GM12874 (cell line): ENCODE measurements around the gene DENND1A.

Experiments
- TF ChIP-seq, protein P1 (sequence below): IDR thresholded peaks from 2 replicates; pipeline ENCODE4 v1.5.1; 2011; ENCODE audit warnings: low read depth, mild to moderate bottlenecking, control low read depth, low read length, moderate library complexity; ENCODE audit not compliant: insufficient read depth

DENND1A gene

DNA sequence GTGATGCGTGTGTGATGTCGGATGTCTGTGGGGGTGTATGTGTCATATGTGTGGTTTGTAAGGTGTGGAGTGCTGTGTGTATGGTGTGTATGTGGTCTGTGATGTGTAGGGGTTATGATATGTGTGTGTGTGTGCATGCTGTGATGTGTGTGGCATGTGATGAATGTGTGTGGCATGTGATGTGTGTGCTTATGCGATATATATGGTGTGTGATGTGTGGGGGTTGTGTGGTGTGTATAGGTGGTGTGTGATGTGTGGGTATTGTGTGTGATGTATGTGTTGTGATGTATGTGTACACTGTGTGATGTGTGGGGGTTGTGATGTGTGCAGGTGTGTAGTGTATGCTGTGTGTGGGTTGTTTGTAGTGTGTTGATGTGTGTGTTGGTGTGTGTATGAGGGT is 583.1 kb downstream of the DENND1A start:
- TF ChIP-seq, protein P1, sequence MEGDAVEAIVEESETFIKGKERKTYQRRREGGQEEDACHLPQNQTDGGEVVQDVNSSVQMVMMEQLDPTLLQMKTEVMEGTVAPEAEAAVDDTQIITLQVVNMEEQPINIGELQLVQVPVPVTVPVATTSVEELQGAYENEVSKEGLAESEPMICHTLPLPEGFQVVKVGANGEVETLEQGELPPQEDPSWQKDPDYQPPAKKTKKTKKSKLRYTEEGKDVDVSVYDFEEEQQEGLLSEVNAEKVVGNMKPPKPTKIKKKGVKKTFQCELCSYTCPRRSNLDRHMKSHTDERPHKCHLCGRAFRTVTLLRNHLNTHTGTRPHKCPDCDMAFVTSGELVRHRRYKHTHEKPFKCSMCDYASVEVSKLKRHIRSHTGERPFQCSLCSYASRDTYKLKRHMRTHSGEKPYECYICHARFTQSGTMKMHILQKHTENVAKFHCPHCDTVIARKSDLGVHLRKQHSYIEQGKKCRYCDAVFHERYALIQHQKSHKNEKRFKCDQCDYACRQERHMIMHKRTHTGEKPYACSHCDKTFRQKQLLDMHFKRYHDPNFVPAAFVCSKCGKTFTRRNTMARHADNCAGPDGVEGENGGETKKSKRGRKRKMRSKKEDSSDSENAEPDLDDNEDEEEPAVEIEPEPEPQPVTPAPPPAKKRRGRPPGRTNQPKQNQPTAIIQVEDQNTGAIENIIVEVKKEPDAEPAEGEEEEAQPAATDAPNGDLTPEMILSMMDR, result no peak

DNA sequence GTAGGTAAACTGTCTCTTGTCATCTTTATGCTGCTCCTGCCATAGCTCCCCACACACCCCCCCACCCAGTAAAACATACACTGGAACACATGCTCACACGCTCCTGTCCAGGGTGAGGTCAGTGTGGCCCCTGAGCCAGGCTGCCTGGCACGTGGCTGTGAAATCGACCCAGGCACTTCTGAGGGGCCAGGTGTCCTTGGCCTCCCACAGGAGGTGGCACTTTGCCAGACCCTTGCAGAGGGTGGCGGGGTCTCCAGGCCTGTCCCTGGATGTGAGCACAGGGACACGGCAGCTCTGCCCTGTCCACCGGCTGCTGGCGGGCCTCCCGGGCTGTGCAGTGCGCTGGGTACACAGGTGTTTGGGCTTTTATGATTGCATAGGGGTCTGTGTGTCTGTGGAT is 583.9 kb downstream of the DENND1A start:
- TF ChIP-seq, protein P1, result no peak

DNA sequence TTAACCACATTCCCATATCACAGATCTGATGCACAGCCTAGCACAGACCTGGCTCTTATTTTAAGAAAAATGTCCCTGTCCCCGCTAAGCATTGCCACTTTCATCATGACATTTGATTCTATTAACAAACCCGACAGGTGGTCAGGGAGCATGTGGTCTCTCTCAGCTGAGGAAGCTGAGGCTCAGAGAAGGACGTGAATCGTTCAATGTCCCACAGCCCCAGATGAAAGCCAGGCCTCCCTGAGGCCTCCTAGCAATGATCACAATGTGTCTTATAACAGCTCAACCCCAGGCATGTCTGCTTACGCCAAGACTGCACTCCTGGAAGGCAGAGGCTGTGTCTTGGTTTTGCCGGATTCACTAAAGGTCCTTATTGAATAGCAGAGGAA is 584.4 kb downstream of the DENND1A start:
- TF ChIP-seq, protein P1, result no peak

DNA sequence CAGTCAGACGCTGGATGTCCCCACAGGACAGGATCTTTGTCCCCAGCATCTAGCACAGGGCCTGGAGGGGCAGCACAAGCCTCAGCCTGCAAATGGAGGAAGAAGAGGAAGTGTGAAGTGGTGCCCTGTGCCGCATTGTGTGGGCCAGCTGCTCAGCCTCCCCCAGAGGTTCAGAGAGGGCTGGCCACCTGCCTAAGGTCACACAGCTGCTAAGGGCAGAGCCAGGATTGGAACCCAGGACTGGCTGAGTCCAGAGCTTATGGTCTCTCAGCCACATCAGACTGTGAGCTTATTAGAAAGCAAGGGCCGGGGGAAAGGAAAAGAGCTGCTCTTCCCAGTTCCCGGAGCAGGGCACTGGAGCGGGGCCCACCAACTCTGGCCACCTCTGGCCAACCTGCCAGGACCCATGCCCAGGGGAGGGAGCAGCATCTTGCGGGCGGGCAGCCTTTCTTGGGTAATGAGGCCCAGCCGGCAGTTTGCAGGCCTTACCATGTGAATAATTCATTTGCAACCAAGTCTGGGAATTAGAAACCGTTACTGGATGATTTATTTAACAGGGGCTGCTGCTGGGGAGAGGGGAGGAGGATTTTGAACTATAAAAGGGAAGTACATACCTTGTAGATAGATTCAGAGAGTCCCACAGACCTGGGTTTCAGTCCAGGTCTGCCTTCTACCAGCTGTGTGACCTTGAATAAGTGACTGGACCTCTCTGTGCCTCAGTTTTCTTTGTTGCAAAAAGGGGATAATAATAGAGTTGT is 585.6 kb downstream of the DENND1A start:
- TF ChIP-seq, protein P1, result no peak

DNA sequence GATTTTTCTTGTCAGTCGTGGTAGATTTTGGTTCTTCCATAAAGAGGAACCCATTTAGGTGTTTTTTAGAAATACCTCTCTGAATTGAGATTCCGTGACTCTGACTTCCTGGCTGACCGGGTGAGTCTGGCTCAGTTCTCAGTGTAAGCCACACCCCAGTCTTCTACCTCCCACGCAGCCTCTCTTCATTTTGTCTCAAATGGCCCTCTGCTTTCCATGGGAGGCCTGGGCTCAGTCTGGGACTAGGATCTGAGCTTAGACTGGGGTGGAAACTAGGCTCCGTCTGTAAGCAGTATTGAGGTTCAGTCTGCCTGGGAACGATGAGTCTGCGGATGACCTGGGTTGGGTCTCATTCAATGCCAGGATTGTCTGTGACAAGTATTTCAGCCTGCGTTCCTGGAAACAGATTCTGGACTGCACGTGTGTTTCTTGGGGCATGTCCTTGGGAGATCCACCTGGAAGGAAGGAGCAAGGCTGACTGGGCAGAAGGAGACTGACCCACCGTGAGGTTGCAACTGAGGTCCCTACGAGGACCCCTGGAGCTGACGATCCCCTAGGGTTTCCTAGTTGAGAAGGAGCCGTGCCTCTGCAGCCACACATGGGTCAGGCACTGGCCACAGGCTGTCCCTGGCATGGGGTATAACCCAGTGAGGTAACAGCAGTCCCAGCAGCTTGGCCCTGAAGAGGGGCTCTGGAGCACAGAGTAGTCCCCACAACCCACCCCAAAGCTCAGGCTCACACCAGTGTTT is 586.3 kb downstream of the DENND1A start:
- TF ChIP-seq, protein P1, result no peak

DNA sequence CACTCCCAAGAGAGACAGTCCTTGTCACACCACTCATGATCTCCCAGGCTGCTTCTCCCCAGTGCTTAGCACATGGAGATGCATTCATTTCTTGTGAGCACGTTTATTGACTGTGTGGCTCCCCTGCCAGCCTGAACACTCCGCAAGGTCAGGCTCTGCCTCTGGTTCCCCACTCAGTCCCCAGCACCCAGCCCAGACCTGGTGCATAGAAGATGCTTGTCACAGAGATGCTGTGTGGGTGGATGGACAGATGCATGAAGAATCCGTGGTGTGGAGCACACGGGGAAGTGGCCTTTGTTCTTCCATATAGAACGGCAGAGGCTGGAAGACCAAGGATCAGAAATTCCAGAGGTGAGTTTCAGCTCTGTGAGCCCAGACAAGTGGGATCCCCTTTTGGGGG is 587.7 kb downstream of the DENND1A start:
- TF ChIP-seq, protein P1, result no peak

DNA sequence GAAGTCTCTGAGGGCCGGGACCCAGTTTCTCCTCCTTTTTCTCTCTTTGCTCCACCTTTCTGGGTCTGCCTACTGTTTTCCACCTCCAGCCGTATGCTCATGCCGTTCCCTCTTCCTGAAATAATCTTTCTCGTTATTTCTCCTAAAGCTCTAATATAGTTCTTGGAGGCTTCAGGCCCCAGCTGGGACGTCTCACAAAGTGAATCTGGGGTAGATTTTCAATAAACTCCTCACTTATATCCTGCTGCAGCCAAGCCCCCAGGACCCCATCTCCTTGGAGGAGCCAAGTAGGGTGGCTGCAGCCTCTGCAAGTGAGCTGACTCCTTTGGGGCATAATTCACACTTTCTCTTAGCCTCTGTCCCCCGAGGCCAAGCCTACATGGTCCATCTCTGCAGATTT is 588.1 kb downstream of the DENND1A start:
- TF ChIP-seq, protein P1, result no peak
